ENCODE results near the gene ANKRD60. TPM values are rescaled to one million over a fixed set of nuclear protein-coding genes. Genes with fewer than 3 reads are reported as not detected.

The ANKRD60 gene
- total and polyA plus RNA-seq, 2 of the 4 experiments (the other 2 are of a cell fraction): not detected

DNA sequence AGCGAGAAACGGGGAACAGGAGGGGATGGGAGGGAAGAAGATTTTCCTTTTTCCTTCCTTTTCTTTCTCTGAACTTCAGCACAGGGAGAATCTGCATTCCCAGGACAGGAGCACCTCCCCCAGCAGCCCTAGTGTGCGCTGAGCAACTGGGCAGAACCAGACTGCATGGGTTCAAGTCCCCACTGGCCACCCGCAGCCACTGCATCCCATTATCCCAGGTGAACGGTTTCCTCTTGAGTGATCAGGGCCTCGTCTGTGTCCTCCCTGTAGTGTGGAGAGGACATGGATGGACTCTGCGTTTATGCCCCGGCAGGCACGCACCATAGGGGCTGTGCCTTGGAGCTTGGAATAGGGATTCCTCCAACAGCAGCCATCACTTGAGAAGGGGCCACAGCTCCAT is 53.0 kb downstream of the ANKRD60 start:
- CTCF ChIA-PET: no interaction called here

More for the DNA sequence above, 53.0 kb downstream of the ANKRD60 start:
- no TSS peak for BruUV-seq (replicated peaks)
- intact Hi-C loops (cut with micrococcal nuclease): loop anchor here (5.0 kb wide), 1 partner anchor 88 kb away; no protein-coding TSS in a partner anchor
- ATAC-seq (ENCODE audit: low read depth): no peak
- POLR2A ChIA-PET (ENCODE audit: unreplicated experiment): no interaction called here
- H2BK5ac ChIP-seq (ENCODE audit: low read depth, low read length, poor library complexity, severe bottlenecking): no peak overlapping the region
- H3K79me1 ChIP-seq (ENCODE audit: low read depth in 1 of 2, low read length in 2 of 2): no peaks in the 10 kb centered on the region
- no peaks in the 10 kb centered on the region for H3K36me3 ChIP-seq (ENCODE audit: control insufficient read depth, insufficient read depth, low read length)
- no peak overlapping the region for H3K56ac ChIP-seq (ENCODE audit: extremely low read depth, insufficient read depth, low read length)
- no peak overlapping the region for H2BK15ac ChIP-seq (ENCODE audit: low read depth, low read length)
- no peak for DNase-seq
- H2AFZ ChIP-seq (replicated peaks; ENCODE audit: low read length, poor library complexity): peak overlapping the region; percentile 52
- H3K9ac ChIP-seq (ENCODE audit: low read depth, low read length): no peak overlapping the region
- H3K4me1 ChIP-seq (ENCODE audit: control insufficient read depth, insufficient read depth, low read length): peaks cover 2% of the 10 kb centered on the region; the same call in 1 of the 2 replicates
- peaks cover 17% of the 10 kb centered on the region for H3K27me3 ChIP-seq (ENCODE audit: control insufficient read depth, insufficient read depth, low read length)
- H4K20me1 ChIP-seq (ENCODE audit: insufficient read depth, low read length): no peaks in the 10 kb centered on the region
- in situ Hi-C loops (cut with MboI; ENCODE audit: low sequenced_read_pairs): no loop called here
- dilution Hi-C loops (cut with HindIII; ENCODE audit: low sequenced_read_pairs, unreplicated experiment): no loop called here
- H3K9me3 ChIP-seq (ENCODE audit: control insufficient read depth, insufficient read depth, low read length): no peaks in the 10 kb centered on the region
- H3K27ac ChIP-seq (ENCODE audit: insufficient read depth, low read length): no peak overlapping the region
- H4K5ac ChIP-seq (ENCODE audit: low read depth, low read length): no peak overlapping the region
- no peak overlapping the region for H2AK9ac ChIP-seq (replicated peaks; ENCODE audit: low read depth, low read length, poor library complexity)
- no CpG with 5 or more reads among the region's 9 CpGs for WGBS, 2 experiments (ENCODE audit: extremely low coverage in 2 of 2, insufficient read length in 1 of 2)
- no peak overlapping the region for H3K4ac ChIP-seq (ENCODE audit: low read depth, low read length)
- H3K18ac ChIP-seq (ENCODE audit: low read depth, low read length): no peak overlapping the region
- H3K9me1 ChIP-seq (ENCODE audit: insufficient read depth, low read length): no peaks in the 10 kb centered on the region
- H3K23ac ChIP-seq (ENCODE audit: low read depth, low read length): no peak overlapping the region
- TF ChIP-seq RCOR1 (IDR thresholded peaks at IDR 0.05; ENCODE audit: insufficient replicate concordance, low read length) (no peak), MXI1 (IDR thresholded peaks at IDR 0.05; ENCODE audit: borderline replicate concordance, low read depth, low read length) (no peak), MAZ (IDR thresholded peaks at IDR 0.05; ENCODE audit: borderline replicate concordance, low read depth, low read length) (no peak), FOS (IDR thresholded peaks at IDR 0.05; ENCODE audit: low read depth, low read length) (no peak), RFX5 (IDR thresholded peaks at IDR 0.05; ENCODE audit: low read depth, low read length) (no peak), SMC3 (IDR thresholded peaks at IDR 0.05; ENCODE audit: low read depth, low read length) (no peak), NFE2L2 (IDR thresholded peaks at IDR 0.05; ENCODE audit: low read depth, low read length) (no peak), RAD21 (IDR thresholded peaks at IDR 0.05; ENCODE audit: low read length) (no peak), POLR2A (IDR thresholded peaks at IDR 0.05; ENCODE audit: low read depth, low read length) (no peak)
- TF ChIP-seq, protein P1, sequence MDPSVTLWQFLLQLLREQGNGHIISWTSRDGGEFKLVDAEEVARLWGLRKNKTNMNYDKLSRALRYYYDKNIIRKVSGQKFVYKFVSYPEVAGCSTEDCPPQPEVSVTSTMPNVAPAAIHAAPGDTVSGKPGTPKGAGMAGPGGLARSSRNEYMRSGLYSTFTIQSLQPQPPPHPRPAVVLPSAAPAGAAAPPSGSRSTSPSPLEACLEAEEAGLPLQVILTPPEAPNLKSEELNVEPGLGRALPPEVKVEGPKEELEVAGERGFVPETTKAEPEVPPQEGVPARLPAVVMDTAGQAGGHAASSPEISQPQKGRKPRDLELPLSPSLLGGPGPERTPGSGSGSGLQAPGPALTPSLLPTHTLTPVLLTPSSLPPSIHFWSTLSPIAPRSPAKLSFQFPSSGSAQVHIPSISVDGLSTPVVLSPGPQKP (IDR thresholded peaks at IDR 0.05; ENCODE audit: borderline replicate concordance, low read depth, low read length): no peak
- TF ChIP-seq, protein P2, sequence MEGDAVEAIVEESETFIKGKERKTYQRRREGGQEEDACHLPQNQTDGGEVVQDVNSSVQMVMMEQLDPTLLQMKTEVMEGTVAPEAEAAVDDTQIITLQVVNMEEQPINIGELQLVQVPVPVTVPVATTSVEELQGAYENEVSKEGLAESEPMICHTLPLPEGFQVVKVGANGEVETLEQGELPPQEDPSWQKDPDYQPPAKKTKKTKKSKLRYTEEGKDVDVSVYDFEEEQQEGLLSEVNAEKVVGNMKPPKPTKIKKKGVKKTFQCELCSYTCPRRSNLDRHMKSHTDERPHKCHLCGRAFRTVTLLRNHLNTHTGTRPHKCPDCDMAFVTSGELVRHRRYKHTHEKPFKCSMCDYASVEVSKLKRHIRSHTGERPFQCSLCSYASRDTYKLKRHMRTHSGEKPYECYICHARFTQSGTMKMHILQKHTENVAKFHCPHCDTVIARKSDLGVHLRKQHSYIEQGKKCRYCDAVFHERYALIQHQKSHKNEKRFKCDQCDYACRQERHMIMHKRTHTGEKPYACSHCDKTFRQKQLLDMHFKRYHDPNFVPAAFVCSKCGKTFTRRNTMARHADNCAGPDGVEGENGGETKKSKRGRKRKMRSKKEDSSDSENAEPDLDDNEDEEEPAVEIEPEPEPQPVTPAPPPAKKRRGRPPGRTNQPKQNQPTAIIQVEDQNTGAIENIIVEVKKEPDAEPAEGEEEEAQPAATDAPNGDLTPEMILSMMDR (conservative IDR thresholded peaks at IDR 0.05; ENCODE audit: low read depth, low read length): no peak
- H3K4me2 ChIP-seq (ENCODE audit: low read depth, low read length): no peak overlapping the region
- H2BK20ac ChIP-seq (ENCODE audit: low read depth, low read length): no peak overlapping the region
- H3K14ac ChIP-seq (replicated peaks; ENCODE audit: low read depth, low read length): no peak overlapping the region
- no peak overlapping the region for H2AK5ac ChIP-seq (ENCODE audit: low read depth, low read length)
- H2BK120ac ChIP-seq (ENCODE audit: low read depth, low read length): no peak overlapping the region
- H4K8ac ChIP-seq (ENCODE audit: low read depth in 2 of 2, low read length in 2 of 2): no peak overlapping the region
- no peak overlapping the region for H3K4me3 ChIP-seq (ENCODE audit: insufficient read depth, low read depth, low read length)
- no peak overlapping the region for H4K91ac ChIP-seq (ENCODE audit: insufficient read depth, low read depth, low read length)

All from IMR-90 (cell line).